ENCODE results near the gene GADD45GIP1.
"Not testable (repeated sequence)": the region's sequence is repeated elsewhere in the genome, so short reads cannot be mapped to it uniquely, and the experiment has no call there.

Gene GADD45GIP1

DNA sequence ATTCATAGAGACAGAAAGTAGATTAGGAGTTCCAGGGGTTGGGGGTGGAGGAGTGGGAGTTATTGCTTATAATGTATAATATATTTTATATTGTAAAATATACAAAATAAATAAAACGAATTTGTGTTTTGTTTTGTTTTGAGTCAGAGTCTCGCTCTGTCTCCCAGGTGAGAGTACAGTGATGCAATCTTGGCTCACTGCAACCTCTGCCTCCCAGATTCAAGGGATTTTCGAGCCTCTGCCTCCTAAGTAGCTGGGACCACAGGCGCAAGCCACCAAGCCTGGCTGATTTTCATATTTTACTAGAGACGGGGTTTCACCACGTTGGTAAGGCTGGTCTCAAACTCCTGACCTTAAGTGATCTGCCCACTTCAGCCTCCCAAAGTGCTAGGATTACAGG is 2.5 kb upstream of the GADD45GIP1 start:
- DNase-seq (ENCODE audit: low read depth, low spot score): no peak

- not testable (repeated sequence) for DNase-seq (ENCODE audit: low read depth, low spot score)
Measured at GRCh38 chr19:12957389-12957952, 448 bp upstream of the GADD45GIP1 start.

DNA sequence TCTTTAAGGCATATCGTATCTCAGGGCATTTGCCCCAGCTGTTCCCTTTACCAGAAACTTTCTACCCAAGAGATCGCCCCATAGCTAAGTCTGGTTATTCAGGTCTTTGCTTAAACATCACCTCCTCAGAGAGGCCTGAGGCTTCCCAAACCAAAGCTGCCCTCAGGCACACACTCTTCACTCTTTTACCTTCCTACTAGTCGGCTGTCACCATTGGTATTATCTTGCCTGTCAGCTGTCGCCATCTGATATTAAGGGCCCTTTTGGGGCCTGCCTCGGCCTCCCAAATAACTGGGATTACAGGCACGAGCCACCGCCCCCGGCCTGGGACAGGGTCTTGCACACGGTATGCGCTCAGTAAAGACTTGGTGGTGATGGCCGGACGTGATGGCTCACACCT is 1.0 kb downstream of the GADD45GIP1 start:
- no peak for DNase-seq (ENCODE audit: low read depth, low spot score)

GRCh38 chr19:12955575-12955974 is 1.4 kb downstream of the GADD45GIP1 start:
- DNase-seq (ENCODE audit: low read depth, low spot score): not testable (repeated sequence)

DNA sequence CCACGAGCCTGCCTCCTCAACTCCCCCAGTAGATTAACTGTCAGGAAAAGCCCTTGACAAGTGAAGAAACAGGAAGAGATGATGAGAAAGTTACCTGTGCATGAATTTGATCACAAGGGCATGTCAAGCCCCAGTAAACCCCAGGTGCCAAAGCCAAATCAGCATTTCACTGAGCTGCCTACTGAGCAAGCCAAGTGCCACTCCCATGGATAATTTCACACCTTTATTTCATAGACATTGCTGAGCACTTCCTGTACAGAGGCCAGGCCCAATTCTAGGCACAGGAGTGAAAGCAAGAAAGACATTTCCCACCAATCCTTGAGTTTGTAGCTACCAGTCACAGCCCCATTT is 2.4 kb downstream of the GADD45GIP1 start:
- no peak for DNase-seq (ENCODE audit: low read depth, low spot score)

- no peak for DNase-seq (ENCODE audit: low read depth, low spot score)
Measured at GRCh38 chr19:12953799-12954611, 3.0 kb downstream of the GADD45GIP1 start.

DNA sequence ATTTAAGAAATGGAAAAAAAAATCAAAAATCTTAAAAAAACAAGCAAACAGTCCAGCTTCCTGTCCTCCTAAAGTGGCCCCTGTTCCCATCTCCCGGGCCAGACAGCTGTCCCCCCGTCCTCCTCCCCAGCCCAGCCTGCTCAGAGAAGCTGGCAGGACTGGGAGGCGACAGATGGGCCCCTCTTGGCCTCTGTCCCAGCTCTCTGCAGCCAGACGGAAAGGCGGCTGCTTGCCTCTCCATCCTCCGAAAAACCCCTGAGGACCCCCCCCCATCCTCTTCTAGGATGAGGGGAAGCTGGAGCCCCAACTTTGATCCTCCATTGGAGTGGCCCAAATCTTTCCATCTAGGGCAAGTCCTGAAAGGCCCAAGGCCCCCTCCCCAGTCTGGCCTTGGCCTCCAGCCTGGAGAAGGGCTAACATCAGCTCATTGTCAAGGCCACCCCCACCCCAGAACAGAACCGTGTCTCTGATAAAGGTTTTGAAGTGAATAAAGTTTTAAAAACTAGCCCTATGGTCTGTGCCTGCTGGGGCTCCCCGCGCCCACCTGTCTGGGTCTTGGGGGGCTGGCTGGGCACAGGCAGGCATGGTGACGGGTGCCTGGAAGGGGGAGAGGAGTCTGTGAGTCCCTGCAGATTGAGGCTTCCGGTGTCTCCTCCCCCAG is 3.8 kb downstream of the GADD45GIP1 start:
- DNase-seq (ENCODE audit: low read depth, low spot score): no peak

DNA sequence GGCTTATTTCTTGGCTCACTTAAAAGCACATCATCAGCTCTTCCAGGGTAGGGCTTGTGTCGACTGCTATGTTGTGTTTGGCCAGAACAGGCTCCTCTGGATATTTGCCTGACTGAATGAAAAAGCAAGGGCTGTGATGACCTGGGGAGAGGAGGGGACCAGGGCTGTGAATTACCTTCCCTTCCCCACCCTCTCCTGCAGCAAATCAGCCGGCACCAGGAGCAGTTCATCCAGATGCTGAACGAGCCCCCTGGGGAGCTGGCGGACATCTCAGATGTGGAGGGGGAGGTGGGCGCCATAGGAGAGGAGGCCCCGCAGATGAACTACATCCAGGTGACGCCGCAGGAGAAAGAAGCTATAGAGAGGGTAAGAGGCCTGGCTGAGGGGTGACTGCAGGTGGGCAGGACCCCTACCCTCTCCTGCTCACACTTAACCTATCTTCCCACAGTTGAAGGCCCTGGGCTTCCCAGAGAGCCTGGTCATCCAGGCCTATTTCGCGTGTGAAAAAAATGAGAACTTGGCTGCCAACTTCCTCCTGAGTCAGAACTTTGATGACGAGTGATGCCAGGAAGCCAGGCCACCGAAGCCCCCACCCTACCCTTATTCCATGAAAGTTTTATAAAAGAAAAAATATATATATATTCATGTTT is 4.4 kb downstream of the GADD45GIP1 start:
- no peak for DNase-seq (ENCODE audit: low read depth, low spot score)

DNA sequence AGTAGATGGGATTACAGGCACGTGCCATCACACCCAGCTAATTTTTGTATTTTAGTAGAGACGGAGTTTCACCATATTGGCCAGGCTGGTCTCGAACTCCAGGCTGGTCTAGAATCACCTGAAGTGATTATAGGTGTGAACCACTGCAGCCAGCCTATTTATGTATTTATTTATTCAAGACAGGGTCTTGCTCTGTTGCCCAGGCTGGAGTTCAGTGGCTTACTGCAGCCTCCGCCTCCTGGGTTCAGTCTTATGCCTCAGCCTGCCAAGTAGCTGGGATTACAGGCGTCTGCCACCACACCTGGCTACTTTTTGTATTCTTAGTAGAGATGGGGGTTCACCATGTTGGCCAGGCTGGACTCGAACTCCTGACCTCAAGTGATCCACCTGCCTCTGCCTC is 5.0 kb downstream of the GADD45GIP1 start:
- not testable (repeated sequence) for DNase-seq (ENCODE audit: low read depth, low spot score)

- DNase-seq (ENCODE audit: low read depth, low spot score): no peak
Measured at GRCh38 chr19:12949363-12950283, 7.4 kb downstream of the GADD45GIP1 start.

DNA sequence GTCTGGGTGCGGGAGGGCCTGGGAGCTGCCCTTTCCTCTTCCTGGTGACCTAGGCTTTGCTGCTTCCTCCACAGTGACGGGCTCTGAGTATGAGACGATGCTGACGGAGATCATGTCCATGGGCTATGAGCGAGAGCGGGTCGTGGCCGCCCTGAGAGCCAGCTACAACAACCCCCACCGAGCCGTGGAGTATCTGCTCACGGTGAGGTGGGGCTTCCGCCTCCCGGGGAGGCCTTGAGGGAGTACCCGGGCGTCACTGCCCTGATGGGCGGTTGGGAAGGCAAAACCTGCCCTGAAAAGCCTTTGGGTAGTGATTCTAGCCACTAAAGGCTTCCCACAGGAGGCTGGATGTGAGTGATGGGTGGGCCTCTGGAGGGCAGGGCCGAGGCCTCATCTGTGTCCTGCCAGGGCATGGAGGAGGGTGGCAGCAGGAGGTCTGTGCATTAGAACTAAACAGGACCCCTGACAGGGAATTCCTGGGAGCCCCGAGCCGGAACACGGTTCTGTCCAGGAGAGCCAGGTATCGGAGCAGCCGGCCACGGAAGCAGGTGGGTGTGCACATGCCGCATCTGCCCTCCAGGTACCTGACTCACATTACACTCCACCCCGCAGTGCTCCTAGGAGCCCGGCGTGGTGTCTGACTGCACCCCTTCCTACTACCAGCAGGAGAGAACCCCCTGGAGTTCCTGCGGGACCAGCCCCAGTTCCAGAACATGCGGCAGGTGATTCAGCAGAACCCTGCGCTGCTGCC is 8.2 kb downstream of the GADD45GIP1 start:
- no peak for DNase-seq (ENCODE audit: low read depth, low spot score)

DNA sequence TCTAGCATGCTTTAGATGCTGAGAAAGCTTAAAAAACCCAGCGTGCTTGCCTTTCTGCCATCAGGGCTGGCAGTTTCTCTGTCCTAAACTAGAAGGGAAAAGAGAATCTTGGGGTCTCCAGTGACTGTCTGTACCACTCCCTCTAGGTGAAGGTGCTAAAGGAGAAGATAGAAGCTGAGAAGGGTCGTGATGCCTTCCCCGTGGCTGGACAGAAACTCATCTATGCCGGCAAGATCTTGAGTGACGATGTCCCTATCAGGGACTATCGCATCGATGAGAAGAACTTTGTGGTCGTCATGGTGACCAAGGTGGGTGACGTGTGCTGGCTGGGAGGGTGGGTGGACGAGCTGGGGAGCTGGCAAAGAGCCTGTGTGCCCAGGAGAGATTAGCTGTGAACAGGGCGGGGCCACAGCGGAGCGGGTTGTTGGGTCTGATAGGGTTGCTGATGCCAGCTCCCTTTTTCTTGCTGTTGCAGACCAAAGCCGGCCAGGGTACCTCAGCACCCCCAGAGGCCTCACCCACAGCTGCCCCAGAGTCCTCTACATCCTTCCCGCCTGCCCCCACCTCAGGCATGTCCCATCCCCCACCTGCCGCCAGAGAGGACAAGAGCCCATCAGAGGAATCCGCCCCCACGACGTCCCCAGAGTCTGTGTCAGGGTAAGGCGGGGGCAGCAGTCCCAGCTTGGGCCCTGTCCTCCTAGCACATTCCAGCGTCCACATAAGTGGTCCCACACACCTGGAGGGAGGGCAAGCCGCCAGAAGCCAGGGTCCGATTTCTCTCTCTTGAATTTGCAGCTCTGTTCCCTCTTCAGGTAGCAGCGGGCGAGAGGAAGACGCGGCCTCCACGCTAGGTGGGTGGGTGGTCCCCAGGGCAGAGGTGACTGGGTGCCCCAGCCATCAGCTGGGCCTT is 9.1 kb downstream of the GADD45GIP1 start:
- DNase-seq (ENCODE audit: low read depth, low spot score): no peak

DNA sequence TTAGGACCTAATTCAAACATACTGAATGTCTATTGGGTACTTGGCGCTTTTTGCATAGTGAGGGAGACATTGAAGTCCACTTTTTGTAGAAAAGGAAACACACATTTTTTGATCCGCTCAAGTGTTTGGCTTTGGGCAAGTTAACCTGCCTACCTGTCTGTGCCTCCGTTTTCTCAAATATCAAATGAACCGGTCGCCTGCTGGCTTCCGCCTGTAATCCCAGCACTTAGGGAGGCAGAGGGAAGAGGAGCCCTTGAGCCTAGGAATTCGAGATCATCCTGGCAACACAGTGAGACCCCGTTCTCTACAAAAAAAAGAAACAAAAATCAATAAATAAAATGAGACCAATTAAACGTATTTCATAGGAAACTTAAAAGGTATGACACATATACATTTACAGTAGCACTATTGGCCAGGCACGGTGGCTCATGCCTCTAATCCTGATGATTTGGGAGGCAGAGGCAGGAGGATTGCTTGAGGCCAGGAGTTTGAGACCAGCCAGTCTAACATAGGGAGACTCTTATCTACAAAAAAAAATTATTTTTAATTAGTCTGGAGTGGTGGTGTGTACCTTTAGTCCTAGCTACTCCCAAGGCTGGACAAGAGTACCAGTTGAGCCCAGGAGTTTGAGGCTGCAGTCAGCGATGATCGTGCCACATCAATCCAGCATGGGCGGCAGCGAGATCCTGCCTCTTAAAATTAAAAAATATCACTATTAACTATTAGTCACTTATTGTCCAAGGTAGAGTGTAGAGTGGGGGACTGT is 10.1 kb downstream of the GADD45GIP1 start:
- no peak for DNase-seq (ENCODE audit: low read depth, low spot score)

DNA sequence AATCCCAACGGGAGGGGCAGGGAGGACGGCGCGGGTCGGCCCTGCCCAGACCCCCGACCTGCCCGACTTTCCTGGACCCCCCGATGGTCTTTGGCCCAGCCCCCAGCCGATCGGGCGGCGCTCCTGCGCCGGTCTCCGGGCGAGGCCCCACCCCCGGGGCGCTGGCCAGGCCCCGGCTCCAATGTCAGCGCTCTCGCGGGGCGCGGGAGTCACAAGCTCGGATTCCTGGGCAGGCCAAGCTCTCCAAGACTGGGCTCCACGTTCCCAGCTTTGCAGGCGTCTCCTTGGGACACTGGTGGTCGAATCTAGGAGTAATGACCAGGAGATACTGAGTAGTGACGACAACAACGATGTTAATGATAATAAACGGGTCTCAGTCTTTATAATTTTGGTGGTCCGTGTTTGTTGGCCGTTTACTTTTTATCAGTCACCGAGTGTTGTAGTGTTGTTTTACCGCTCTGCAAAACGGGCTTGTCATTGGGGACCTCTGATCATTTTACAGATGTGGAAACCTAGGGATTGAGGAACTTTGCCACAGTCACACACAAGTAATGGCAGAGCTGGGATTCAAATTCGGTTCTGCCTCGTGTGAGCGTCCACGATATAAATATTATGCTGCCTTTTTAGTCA is 10.8 kb downstream of the GADD45GIP1 start:
- DNase-seq (ENCODE audit: low read depth, low spot score): no peak

- peak; percentile 95 for DNase-seq (ENCODE audit: low read depth, low spot score)
Measured at GRCh38 chr19:12945479-12946091, 11.4 kb downstream of the GADD45GIP1 start, which contains the start of gene RAD23A. Gene RAD23A (plus strand): TSS chr19:12945862. CDS start chr19:12945949, 87 bp downstream.

GRCh38 chr19:12944104-12944674 is 12.8 kb downstream of the GADD45GIP1 start:
- DNase-seq (ENCODE audit: low read depth, low spot score): no peak

- DNase-seq (ENCODE audit: low read depth, low spot score): no peak
Measured at GRCh38 chr19:12943437-12944044, 13.5 kb downstream of the GADD45GIP1 start.
